Measurements from ENCODE around the gene COA1.
A peak's percentile ranks its signal among the peaks of the same experiment; 100 is the strongest.

The COA1 gene

DNA sequence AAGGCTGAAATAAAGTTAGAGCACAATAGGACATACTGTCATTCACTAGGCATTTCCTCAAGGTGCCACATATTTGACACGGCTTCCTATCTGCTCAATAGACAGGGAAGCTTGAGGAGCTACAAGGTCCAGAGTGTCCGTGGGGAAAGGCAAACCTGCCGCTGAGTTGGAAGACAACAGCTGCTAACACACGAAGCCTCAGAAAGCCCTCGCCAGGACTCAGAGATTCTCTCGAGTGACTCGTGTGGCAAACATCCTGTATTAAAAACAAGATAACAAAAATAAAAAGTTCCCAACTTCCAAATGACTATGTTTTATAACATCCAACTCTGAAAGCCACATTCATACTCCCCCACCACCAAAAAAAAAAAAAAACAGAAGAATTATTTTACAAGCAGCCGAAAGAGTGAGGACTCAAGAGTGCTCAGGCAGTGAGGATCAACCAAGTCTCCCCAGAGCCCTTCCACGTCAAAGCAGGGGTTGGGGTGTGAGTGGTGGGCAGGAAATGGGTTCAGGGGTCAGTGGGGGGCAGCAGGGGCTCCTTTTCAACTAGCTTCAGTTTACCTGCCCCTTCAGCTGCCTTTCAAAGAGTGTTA lies 78.8 kb downstream of the COA1 start:
- TF ChIP-seq, protein P1, sequence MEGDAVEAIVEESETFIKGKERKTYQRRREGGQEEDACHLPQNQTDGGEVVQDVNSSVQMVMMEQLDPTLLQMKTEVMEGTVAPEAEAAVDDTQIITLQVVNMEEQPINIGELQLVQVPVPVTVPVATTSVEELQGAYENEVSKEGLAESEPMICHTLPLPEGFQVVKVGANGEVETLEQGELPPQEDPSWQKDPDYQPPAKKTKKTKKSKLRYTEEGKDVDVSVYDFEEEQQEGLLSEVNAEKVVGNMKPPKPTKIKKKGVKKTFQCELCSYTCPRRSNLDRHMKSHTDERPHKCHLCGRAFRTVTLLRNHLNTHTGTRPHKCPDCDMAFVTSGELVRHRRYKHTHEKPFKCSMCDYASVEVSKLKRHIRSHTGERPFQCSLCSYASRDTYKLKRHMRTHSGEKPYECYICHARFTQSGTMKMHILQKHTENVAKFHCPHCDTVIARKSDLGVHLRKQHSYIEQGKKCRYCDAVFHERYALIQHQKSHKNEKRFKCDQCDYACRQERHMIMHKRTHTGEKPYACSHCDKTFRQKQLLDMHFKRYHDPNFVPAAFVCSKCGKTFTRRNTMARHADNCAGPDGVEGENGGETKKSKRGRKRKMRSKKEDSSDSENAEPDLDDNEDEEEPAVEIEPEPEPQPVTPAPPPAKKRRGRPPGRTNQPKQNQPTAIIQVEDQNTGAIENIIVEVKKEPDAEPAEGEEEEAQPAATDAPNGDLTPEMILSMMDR (IDR thresholded peaks at IDR 0.05; ENCODE audit: borderline replicate concordance, insufficient read depth, low read depth, low read length) = no peak
- H3K4me3 ChIP-seq (ENCODE audit: low read depth, low read length) = no peak overlapping the region

- TF ChIP-seq, protein P1 (IDR thresholded peaks at IDR 0.05; ENCODE audit: borderline replicate concordance, insufficient read depth, low read depth, low read length) = no peak
These were observed 79.5 kb downstream of the COA1 start for GRCh38 chr7:43649755-43650274.

GRCh38 chr7:43648473-43649406 lies 80.6 kb downstream of the COA1 start:
- no peak overlapping the region for H3K4me3 ChIP-seq (ENCODE audit: low read depth, low read length)
- TF ChIP-seq, protein P1 (IDR thresholded peaks at IDR 0.05; ENCODE audit: borderline replicate concordance, insufficient read depth, low read depth, low read length) = no peak

More at GRCh38 chr7:43649755-43650274, 79.5 kb downstream of the COA1 start:
- H3K4me3 ChIP-seq (ENCODE audit: low read depth, low read length) = no peak overlapping the region

GRCh38 chr7:43647673-43648472 lies 81.5 kb downstream of the COA1 start:
- no peak overlapping the region for H3K4me3 ChIP-seq (ENCODE audit: low read depth, low read length)
- TF ChIP-seq, protein P1 (IDR thresholded peaks at IDR 0.05; ENCODE audit: borderline replicate concordance, insufficient read depth, low read depth, low read length) = no peak

DNA sequence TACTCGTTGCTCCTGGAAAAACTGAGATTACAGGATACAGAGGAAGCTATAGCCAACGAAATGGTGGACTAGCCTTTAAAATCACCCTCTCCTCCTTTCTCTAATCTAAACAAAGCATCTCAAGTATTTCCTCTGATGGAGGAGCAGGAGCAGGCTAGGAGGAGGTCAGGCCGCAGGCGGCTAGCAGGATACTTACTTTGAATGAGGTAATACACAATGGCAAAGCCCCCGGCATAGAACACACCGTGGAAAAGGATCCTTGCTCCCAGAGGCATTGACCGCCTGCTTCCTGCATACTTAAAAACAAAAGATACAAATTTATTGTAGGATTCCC lies 82.0 kb downstream of the COA1 start:
- H3K4me3 ChIP-seq (ENCODE audit: low read depth, low read length) = peak overlapping the region; percentile 13
- TF ChIP-seq, protein P1 (IDR thresholded peaks at IDR 0.05; ENCODE audit: borderline replicate concordance, insufficient read depth, low read depth, low read length) = no peak

- peak overlapping the region; percentile 13 for H3K4me3 ChIP-seq (ENCODE audit: low read depth, low read length)
- TF ChIP-seq, protein P1 (IDR thresholded peaks at IDR 0.05; ENCODE audit: borderline replicate concordance, insufficient read depth, low read depth, low read length) = no peak
These were observed 82.6 kb downstream of the COA1 start for GRCh38 chr7:43646603-43647338.
